HEK293 (cell line): ENCODE measurements around the gene CRBN.

ENCODE experiments used
- ATF2 ChIP-seq: fragments of 450-650 bp; formaldehyde crosslinking; IDR thresholded peaks from 2 replicates; pipeline ENCODE4 v1.5.1; 2016; ENCODE audit warnings: missing biosample characterization, missing genetic modification characterization, low read depth
- CTCF ChIP-seq: fragments of 450-650 bp; formaldehyde crosslinking; IDR thresholded peaks from 2 replicates; pipeline ENCODE4 v1.5.1; 2016; ENCODE audit warnings: missing biosample characterization, missing genetic modification characterization
- SALL2 ChIP-seq: fragments of 450-650 bp; formaldehyde crosslinking; IDR thresholded peaks from 2 replicates; pipeline ENCODE4 v1.5.0; 2017; ENCODE audit warnings: missing biosample characterization, mild to moderate bottlenecking, missing genetic modification characterization, borderline replicate concordance
- ZBTB17 ChIP-seq: fragments of 450-650 bp; formaldehyde crosslinking; IDR thresholded peaks from 2 replicates; pipeline ENCODE4 v1.5.1; 2016; ENCODE audit warnings: missing biosample characterization, missing genetic modification characterization
- ZBTB6 ChIP-seq: fragments of 450-650 bp; formaldehyde crosslinking; IDR thresholded peaks from 2 replicates; pipeline ENCODE4 v1.5.1; 2017; ENCODE audit warnings: missing biosample characterization, missing genetic modification characterization
- ZNF274 ChIP-seq, 2 experiments: fragments of 200-500 bp in 1 of 2; fragments of 450-650 bp in 1 of 2; sonication (Bioruptor generic) in 1 of 2; formaldehyde crosslinking in 1 of 2; IDR thresholded peaks; 2 replicates each; pipeline versions ENCODE4 v1.5.1 to v1.6.1; 2014 to 2016; ENCODE audit warnings: borderline replicate concordance in 1 of 2, inconsistent platforms in 1 of 2, low read length in 1 of 2, missing biosample characterization in 1 of 2, missing genetic modification characterization in 1 of 2
- ZNF398 ChIP-seq: fragments of 450-650 bp; formaldehyde crosslinking; IDR thresholded peaks from 2 replicates; pipeline ENCODE4 v1.5.1; 2017; ENCODE audit warnings: missing biosample characterization, missing genetic modification characterization
- ZNF629 ChIP-seq: fragments of 450-650 bp; formaldehyde crosslinking; IDR thresholded peaks from 2 replicates; pipeline ENCODE4 v1.5.1; 2017; ENCODE audit warnings: missing biosample characterization, missing genetic modification characterization
- ZNF777 ChIP-seq: fragments of 450-650 bp; formaldehyde crosslinking; IDR thresholded peaks from 2 replicates; pipeline ENCODE4 v1.5.1; 2017; ENCODE audit warnings: missing biosample characterization, missing genetic modification characterization, borderline replicate concordance

- no peak for TF ChIP-seq ZNF274 (IDR thresholded peaks at IDR 0.05; ENCODE audit: low read length)
- TF ChIP-seq ZNF274 (tag by site-specific recombination; IDR thresholded peaks at IDR 0.05; ENCODE audit: borderline replicate concordance) = no peak
- TF ChIP-seq ZBTB17 (tag by site-specific recombination) = no peak
- no peak for TF ChIP-seq CTCF (tag by site-specific recombination)
- TF ChIP-seq ZBTB6 (tag by site-specific recombination) = no peak
- no peak for TF ChIP-seq ATF2
- TF ChIP-seq ZNF777 (tag by site-specific recombination) = no peak
- TF ChIP-seq ZNF398 (tag by site-specific recombination) = no peak
- no peak for TF ChIP-seq SALL2
- TF ChIP-seq ZNF629 (tag by site-specific recombination) = no peak
Observed at GRCh38 chr3:3133500-3133899, 46.0 kb downstream of the CRBN start.
